ENCODE data around the gene EIF2D.
"Not testable (repeated sequence)": the region's sequence is repeated elsewhere in the genome, so short reads cannot be mapped to it uniquely, and the experiment has no call there.

The EIF2D gene

DNA sequence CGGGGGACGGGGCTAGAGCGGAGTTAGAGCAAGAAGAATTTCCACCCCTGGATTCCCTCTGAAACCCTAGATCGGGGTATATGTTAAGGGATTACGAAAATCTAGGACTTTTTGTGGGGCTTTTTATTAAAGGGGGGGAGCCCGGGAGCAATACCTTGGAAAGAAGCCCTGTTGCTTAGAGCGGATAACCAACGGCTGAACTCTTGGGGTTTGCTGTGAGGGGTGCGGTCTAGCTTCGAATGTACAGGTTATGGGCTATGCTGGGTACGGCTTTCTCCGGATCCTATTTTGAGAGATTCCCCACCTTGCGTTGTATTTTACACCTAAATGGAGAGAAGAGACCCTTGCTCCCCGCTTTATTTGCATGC lies 23.7 kb upstream of the EIF2D start:
- DNase-seq (ENCODE audit: low read depth in 2 of 2), result no peak

DNA sequence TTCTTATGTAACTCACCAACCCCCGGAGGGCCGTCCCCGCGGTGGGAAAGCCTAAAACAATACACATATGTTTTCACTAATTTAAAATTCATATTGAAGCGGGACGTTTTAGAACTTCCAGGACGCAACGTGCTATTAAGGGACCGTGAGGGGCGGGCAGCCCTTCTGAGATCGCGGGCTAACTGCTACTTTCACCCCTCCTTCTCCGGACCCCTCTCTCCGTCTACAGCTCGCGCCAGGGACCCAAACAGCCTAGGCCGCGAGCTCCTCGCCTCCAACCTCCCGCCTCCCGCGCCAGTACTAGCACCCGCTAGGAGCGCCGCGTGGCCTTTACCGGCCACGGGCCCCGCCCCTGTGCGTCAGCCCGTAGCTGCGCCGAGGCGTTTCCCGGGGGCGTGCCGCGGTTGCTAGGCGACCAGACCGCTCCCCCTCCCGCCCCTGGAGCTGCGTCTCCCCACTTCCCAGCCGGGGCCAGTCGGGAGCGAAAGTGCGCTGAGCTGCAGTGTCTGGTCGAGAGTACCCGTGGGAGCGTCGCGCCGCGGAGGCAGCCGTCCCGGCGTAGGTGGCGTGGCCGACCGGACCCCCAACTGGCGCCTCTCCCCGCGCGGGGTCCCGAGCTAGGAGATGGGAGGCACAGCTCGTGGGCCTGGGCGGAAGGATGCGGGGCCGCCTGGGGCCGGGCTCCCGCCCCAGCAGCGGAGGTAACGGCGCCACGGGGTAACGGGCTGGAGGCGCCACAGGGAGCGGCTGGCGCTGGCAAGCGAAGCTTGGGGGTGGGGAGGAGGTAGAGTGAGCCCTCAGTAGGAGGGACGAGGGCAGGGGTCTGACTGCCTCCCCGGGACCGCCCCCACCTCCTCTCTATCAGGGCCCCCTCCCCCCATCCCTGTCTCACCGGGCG lies 23.1 kb upstream of the EIF2D start, which contains the start of gene DYRK3:
Gene DYRK3, plus strand, starts transcription at position 457 of the 898 bp plus-strand sequence. Its CDS starts 168 bp downstream, at position 625.
- peak; percentile 79 to 89 for DNase-seq (ENCODE audit: low read depth in 2 of 2)

DNA sequence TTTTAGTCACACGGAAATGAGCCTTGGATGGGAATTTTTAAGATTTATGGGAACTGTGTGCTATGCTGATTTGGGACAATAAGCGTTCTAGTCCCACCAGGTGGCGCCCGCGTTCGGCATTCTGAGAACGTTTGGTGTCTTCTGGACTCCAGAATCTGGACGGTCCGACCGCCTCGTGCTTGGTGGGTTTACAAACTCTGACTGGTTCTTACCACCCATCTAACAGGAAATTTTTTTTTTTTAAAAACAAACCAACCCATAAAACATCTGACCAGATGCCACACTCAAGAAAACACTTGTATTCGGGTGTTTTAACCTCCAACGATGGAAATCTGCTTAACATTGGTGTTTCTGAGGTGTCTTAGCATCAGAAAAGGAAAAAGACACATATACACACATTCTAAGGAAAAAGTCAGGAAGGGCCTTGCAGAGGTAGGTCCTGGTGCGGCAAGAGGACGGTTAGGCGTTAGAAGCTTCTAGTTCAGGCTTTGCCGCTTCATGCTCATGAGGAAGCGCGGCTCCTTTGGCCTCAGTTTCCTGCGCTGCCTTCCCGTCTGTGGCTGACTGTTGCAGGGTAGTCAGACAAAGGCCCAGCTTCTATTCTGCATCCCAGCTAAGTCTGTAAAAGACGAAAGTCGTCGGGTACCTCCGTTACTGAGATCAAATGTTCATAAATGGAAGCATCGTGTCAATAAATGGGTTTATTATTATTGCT lies 22.3 kb upstream of the EIF2D start:
- DNase-seq (ENCODE audit: low read depth in 2 of 2), result peak; percentile 53 to 60

DNA sequence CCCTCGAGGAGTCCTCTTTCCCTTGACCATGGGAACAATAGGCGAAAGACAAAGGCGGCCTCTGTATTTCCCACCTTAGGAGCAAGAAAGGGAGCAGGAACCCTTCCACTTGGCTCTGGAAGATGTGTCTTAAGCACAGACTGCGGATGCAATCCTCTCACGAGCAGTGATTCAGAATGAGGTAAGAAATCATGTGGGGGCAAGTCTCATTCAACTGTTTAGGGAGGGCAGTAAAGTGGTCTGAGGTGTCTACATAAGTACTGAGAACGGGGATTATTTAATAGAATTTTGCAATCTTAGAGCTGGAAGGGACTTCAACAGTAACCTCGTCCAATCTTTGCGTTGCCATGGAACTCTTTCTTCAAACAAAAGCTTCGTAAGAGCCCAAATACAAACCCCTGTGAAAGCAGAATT lies 21.4 kb upstream of the EIF2D start:
- no peak for DNase-seq (ENCODE audit: low read depth in 2 of 2)

DNA sequence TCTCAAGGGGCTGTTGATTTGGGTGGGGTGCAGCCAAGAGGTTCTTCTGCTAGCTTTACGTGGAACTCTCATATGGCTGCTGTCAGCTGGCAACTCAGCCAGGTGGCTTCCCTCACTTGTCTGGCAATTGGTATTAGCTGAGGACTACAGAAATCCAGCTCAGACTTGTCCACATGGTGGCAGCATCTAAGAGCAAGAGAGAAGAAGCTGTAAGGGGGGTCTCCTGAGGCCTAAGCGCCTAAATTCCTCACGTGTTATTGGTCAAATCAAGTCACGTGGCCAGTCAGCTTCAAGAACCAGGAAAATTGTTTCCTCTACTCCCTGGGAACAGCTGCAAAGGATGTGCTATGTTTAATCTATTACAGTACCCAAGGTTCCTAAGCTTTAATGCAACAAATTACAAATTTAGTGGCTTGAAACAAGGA lies 18.8 kb upstream of the EIF2D start:
- no peak for DNase-seq (ENCODE audit: low read depth in 2 of 2)

DNA sequence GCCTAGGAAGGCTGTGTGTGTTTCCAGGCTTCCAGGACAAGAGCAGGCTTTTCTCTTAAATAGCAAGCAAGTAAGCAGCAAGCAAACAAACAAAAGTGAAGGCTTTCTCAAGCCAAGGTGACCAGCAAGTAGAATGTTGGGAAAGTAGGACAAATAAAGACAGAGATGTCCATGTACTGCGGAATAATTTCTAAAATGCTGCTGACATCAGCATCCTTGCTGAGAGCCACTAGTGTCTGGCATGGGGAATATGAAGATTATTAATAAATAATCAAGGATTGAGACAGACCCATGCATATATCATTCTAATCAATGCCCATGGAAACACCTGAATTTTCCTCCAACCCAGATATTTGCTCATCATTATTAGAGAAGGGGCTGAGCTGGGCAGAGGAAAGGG lies 16.7 kb upstream of the EIF2D start:
- no peak for DNase-seq (ENCODE audit: low read depth in 2 of 2)

DNA sequence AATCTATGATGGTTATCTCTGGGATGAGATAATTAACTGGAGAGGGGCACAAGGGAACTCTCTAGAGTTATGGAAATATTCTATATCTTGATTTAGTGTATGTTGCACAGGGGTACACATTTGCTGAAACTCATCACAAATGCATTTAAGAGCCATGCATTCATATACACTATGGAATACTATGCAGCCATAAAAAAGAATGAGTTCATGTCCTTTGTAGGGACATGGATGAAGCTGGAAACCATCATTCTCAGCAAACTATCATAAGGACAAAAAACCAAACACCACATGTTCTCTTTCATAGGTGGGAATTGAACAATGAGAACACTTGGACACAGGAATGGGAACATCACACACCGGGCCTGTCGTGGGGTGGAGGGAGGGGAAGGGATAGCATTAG lies 14.1 kb upstream of the EIF2D start:
- DNase-seq (ENCODE audit: low read depth in 2 of 2), result not testable (repeated sequence)

DNA sequence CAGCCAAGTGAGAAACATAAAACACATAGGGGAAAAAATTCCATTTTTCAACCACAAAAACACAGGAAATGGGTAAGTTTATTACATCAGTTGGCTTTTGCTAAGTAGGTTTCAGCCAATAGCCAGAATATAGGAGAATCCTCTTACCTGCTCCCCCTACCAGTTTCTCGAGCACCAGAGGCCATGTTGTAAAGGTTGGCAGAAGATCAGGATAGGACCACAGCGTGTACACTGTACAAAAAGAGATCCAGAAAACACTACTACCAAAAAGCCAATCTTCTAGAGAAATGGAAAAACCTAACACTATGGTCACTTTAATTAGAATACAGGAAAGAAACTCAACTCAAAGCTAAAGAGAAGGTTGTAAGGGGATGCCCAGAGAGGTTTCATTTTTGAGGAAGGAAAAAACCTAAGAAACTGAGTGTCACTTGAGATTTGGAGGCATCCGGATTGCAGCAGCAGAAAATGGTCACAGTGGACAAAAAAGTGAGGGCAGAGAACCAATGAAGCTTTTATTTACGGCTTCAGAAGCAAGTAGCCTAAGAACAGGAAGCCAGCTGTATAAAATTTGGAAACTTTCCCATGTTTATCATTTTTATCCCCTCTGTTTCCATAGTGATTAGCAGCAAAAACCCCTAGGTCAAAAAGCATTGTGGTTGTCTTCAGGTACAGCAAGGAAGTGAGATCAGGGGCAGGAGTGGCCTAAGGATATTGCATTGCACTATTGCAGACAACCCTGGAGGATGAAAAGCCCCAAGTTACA lies 2.9 kb downstream of the EIF2D start:
- DNase-seq (ENCODE audit: low read depth in 2 of 2), result no peak

DNA sequence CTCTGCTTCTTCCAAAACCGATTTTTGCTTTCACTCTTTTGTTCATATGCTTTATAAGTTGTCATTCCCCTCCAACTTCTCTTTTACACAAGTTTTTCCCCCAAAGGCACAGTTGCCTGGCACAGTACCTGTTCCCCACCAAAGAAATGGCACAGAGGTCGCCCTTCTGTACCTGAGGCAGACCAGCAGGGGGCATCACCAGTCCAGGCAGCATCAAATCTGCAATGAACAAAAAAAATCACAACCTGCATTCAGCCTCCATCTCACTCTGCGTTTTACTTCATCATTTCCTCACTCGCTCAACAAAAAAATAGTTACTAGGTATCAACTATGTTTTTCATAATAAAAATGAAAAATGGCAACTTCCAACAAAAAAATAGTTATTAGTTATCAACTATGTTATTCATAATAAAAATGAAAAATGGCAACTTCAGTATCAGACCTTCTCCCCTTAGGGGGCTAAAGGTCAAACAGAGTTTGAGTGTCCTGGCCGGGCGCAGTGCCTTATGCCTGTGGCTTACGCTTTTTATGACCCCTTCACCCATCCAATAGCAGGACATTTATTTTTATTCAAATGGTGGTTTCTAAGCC lies 4.1 kb downstream of the EIF2D start:
- peak; percentile 33 to 34 for DNase-seq (ENCODE audit: low read depth in 2 of 2)

DNA sequence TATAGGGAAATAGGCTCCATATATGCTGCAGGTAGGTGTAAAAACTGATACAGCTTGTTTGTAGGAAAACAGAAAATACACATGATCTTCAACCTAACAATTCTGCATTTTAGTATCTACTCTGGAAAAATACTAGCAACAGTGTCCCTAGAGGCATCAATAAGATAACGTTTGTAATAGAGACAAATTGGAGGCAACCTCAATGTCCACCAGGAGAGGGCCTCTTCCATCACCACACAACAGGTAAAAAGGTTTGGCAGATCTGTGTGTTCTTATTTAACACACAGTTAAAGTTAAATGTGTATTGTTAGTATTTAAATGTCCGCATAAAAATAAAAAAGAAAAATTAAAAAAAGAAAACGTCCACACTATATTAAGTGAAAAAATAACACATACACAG lies 5.4 kb downstream of the EIF2D start:
- DNase-seq (ENCODE audit: low read depth in 2 of 2), result no peak

DNA sequence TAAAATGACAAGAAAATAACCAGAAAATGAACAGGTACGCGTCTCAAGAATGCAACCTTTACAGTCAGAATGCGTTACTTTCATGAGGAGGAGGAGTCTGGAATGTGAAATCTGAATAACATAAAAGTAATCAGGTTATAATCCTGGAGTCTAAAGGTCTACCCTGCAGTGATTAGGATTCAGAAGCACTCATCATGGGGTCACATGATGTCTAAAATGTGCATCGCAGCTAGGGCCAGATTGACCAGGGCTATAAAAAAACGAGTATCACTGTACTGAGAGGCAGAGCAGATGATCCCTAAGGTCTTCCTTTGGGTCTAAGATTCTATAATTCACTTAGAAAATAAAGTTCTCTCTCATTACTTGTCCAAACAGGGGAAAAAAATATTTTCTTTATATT lies 7.4 kb downstream of the EIF2D start:
- no peak for DNase-seq (ENCODE audit: low read depth in 2 of 2)

DNA sequence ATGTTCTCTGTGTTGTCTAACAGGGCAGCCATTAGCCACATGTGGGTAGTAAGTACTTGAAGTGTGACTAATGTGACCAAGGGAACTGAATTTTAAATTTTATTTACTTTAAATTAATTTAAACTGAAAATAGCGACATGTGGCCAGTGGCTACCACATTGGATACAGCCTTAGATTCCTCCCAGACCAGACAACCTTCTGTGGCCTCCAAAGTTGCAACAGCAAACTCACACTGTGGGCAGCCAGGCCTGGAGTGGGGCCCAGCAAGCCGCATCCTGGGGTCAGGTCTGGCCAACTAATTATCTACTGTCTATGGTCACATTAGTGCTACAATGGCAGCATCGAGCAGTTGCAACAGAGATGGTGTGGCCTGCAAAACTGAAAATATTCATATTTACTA lies 11.7 kb downstream of the EIF2D start:
- no peak for DNase-seq (ENCODE audit: low read depth in 2 of 2)

DNA sequence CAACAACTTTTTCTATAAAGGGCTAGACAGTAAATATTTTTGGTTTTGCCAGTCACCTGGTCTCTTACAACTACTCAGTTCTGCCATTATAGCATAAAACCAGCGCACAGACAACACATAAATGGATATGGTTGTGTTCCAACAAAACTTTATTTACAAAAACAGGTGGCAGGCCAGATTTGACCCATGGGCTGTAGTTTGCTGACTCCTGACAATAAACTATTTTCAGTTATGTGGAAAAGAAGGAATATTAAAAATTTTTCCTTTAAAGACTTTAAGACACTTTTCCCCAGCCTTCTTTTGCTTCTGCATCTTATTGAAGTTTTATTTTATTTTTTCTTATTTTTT lies 16.0 kb downstream of the EIF2D start:
- no peak for DNase-seq (ENCODE audit: low read depth in 2 of 2)

DNA sequence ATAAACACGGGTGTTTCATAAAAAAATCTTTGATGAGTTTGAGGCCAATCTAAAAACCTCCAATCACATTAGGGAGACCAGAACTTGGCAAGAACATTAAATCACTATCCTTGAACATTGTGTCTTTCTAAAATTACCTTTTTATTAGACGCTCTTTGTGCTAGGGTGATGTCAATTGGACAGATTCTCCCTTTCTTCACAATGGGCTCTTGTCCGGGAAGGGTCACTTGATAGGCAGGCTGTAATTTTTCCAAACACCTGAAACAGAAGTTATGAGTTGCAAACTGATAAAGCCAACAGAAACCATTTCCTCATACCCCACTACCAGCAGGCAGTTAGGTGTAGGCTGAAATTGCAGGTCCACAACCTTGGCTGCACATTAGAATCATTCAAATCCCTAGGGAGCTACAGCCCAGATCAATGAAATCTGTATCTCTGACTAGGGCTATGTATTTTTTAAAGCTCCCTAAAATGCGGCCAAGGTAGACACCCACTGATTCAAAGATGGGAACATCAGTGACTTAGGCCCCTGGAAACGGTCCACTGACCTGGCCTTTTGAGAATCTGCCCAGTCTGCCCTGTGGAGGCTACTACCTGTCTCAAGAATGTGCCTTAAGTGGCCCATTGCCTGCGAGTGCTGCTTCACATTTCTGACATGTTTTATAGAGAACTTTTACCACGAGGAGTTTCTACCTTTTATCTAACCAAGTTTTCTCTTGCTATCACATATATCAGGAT lies 16.5 kb downstream of the EIF2D start:
- DNase-seq (ENCODE audit: low read depth in 2 of 2), result no peak

DNA sequence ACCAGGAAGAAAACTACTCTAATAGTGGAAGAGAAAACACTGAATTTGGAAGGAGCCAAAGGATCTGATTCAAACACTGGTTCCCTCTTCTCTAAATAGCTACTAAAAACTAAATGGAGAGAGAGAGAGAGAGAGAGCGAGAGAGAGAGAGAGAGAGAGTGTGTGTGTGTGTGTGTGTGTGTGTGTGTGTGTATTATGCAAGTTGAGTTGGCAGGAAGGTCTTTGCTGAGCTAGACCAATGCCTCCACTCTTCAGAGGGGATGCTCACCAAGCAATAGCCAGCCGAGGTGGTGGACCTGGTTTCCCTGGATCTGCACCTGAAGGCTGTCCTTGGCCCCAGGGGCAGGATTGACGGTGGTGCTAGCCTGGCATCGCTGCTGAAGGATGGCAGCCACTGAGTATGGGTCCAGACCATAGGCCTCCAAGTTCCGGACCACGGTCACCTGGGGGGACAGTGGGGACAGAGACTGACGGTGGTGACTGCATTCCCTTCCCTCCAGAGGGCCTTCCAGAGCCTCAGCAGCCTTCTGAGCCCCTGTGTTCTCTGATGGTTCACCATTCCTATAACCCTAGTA lies 18.8 kb downstream of the EIF2D start:
- DNase-seq (ENCODE audit: low read depth in 2 of 2), result no peak

DNA sequence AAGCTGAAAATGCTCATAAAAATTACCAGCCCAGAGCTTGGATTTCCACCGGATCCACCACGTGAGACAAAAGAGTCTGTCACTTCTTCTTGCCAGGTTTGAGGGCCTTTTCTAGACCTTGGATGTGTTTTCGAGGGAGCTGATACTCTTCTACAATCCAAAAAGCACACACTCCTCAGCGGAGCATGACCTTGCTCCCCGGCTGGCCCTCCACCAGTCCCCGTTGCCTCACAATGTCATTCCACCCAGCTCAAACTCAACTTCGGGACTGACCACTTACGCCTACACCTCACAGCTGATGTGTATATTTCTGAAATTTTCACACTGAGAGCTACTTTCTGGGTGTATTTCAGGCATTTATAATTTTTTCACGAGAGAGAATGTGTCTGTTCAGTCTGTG lies 20.6 kb downstream of the EIF2D start:
- DNase-seq (ENCODE audit: low read depth in 2 of 2), result no peak

DNA sequence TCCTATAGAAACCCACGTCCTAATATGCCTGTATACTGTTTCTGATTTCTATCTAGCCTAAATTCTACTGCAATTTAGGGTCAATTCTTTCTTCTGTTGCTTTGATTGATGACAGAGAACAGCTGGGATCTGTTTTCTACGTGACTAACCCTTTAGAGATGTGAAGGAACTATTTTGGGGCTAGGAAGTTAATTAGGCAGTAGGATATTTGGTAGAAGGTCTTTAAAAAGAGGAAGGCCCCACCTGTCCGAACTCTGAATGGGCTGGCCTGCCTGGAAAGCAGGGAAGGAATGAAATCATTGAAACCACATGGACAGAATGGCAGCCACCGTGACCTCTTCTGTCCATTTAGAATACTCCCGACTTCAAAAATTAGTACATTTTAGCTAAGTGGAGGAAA lies 21.0 kb downstream of the EIF2D start:
- no peak for DNase-seq (ENCODE audit: low read depth in 2 of 2)

DNA sequence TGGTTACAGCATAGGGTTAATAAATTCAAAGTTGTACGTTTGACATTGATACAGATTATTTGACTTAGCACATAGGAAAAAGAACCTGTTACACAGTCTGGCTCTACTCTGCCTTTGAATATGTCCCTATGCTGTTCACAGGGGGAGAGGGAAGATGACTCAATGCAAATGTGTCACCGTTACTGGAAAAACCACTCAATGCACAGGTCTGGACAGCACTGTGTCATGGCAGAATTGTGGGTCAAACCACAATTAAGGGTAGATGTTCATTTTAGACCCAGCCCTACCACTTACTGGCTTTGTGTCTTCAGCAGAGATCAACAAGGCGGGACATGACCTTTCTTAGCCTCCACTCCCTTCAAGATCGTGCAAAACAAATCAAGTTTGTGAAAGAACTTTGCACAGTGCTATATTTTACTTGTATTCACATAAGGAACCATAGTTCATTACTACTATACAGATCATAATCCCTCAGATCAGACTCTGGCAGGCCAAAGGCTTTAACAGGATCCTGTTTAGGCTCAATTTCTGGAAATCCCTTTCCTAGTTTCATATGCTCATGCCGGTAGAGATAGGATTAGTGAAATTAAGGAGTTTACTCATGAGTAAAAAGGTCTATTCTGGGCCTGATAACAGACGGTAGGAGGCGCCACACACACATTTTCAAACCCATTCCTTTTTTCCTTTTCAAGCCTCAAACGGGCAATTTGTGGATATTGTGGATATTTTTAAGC lies 22.1 kb downstream of the EIF2D start:
- peak; percentile 46 to 66 for DNase-seq (ENCODE audit: low read depth in 2 of 2)

DNA sequence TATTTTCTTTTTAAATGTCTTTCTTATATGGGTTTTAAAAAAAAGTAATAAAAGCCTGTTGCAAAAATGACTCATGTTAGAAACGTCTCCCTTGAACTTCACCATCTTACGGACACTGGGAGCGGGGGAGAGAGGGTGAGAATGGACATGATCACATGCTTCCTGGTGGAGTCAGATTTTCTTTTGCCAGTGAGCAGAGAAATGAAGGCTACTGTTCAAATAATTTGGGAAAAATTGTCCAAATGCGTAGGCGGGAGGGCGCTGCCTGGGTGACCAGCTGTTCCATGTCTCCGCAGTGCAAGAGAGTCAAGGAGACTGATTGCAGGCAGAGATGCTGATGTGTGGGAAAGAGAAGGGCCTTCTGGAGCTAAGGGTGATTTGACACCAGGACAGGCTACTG lies 23.1 kb downstream of the EIF2D start:
- no peak for DNase-seq (ENCODE audit: low read depth in 2 of 2)

DNA sequence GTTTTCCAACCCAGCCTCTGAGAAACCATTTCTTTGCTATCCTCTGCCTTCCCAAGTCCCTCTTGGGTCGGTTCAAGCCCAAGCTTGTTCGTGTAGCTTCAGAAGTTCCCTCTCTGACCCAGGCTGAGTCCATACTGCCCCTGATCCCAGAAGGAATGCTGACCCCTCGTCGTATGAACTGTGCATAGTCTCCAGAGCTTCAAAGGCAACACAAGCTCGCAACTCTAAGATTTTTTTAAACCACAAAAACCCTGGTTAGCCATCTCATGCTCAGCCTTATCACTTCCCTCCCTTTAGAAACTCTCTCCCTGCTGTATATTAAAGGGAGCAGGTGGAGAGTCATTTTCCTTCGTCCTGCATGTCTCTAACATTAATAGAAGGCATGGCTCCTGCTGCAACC lies 23.8 kb downstream of the EIF2D start:
- DNase-seq (ENCODE audit: low read depth in 2 of 2), result no peak

Measured in stimulated activated CD8-positive, alpha-beta memory T cell treated with anti-CD3 and anti-CD28 coated beads, Interleukin-7, amount 100 ng/mL, for 4 hours (primary cell).